Stimulated activated naive CD4-positive, alpha-beta T cell treated with Interleukin-2 at 50 U/mL for 16 hours (primary cell): ENCODE measurements around the gene FAM229A.

ENCODE experiments used
- DNase-seq: peaks from one replicate; lab custom pipeline; 2025; lab: John Stamatoyannopoulos, UW

Gene FAM229A

DNA sequence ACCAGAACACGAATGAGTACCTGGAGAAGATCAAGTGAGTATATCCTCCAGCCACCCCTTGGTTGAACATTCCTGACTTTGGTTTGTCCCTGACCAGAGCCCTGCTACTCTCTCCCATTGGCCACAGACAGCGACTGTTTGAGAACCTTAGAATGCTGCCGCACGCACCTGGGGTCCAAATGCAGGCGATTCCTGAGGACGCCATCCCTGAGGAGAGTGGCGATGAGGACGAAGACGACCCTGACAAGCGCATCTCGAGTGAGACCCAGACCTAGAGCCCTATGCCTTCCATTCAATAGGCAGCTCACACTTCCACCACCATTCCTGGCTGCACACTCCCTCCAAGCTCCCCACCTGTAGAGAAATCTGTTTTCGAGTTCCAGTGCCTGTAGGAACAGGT is 30.7 kb downstream of the FAM229A start:
- no peak for DNase-seq

DNA sequence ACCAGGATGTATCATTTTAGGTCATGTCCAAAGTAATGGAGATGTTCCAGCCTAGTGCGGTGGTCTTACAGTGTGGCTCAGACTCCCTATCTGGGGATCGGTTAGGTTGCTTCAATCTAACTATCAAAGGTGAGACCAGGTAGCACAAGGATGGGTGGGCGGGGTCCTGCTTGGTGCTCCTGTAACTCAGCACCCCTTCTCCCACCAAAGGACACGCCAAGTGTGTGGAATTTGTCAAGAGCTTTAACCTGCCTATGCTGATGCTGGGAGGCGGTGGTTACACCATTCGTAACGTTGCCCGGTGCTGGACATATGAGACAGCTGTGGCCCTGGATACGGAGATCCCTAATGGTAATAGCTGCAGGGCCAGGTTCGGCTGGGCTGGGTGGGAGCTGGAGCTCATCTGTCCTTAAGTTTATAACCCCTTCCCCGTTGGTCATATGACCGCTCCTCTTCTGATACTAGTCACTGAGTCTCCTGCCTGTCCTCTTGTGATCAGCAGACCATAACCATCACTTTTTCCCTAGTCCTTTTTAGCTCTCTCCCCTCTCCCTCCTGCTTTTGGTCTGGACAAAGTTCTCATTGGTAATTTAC is 31.6 kb downstream of the FAM229A start:
- no peak for DNase-seq

DNA sequence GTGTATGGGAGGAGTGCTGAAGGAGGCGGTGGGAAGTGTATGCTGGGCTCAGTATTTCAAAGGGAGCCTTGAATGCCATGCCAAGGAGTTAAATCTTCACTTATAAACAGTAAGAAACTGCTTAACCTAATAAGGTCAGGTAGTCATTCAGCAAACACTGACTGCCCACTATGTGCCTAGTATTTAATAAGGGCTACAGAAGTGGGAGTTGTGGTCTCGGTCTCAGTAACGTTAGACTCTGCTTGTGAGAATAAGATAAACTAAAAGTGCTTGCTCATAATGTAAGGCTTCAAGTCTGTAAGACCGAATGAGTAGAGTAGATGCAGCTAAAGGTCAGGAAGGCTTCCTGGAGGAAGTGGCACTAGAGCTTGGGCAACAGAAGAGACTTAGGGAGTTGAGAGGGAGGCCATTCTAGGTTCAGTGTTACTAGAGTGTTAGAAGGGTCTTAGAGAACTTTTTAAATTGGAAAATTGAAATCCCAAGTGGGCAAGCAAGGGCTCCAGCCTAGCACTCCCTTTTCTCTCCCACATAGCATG is 32.3 kb downstream of the FAM229A start:
- no peak for DNase-seq

DNA sequence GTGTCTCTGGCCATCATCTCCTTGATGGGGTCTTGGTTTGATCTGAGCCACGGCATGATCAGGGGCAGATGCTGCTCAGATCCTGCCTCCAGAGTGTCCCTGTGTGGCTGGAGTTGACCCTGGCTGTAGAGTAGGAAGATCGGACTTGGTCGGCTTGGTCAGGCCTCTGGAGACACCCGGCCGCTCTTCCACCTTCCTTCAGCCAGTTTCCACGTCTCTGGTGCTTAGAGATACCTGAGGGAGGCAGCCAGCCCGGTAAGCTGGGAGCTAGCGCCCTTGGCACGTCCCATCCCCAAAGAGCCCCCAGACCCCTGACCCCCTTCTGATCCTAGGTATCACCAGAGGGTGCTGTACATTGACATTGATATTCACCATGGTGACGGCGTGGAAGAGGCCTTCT is 35.1 kb downstream of the FAM229A start:
- no peak for DNase-seq

DNA sequence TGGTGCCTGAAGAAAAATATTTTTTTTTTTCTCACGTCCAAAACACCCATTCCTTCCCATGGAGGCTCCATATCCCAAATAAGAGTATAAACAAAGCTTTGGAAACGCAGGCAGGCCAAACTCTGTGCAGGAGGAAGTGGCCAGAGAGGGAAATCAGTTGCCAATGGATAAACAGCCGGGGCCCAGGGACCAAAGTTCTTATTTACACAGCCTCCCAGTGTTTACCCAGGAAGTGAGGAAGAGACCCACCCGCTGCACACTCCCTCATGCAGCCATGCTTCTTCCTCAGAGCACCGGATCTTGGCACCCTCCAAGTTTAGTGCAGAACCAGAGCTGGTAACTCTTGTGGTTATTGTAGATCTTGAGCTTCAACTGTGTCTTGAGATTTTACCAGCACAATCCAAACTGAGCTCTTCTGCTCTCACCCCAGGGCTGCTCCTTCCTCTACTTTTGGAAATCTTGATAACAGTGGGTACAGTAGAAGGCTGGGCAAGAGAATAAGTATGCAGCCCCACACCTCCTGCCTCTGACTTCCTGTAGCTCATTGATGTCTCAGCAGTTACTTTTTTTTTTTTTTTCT is 40.5 kb downstream of the FAM229A start:
- DNase-seq: no peak

DNA sequence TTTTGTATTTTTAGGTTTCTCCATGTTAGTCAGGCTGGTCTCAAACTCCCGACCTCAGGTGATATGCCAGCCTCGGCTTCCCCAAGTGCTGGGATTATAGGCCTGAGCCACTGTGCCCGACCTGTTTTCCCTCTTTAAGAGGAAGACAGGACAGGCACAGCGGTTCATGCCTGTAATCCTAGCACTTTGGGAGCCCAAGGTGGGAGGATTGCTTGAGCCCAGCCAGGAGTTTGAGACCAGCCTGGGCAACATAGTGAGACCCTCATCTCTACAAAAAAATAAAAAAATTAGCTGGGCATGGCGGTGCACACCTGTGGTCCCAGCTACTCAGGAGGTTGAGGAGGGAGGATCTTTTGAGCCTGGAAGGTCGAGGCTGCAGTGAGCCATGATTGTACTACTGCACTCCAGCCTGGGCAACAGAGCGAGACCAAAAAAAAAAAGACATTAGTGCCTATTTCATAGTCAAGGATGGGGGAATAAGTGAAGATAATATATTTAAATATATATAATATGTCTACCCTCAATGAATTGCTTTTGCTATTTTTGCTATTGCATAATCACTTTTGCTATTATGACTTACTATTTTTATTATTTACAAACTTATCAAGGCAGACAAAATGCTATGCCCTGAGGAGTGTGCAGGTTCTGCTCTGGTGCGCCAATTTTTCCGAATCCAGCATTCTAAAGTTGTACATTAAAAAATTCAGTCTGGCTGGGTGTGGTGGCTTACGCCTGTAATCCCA is 44.0 kb downstream of the FAM229A start:
- DNase-seq: no peak

DNA sequence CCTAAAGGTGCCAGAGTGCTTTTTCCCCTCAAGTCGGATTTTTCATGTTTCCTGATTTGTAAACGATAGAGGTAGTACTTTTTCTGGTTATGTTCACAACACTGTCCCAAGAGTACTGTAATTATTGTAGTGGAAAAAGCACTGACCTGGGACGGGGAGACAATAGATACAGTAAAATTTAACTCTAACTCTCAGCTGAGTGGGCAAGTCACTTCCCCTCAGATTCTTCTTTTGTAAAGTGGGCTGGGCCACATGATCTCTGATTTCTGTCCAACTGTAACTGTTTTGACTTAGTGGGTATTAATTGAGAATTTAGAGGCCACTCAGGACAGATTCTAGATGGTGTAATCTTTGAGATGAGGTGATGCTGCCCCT is 45.4 kb downstream of the FAM229A start:
- DNase-seq: no peak

DNA sequence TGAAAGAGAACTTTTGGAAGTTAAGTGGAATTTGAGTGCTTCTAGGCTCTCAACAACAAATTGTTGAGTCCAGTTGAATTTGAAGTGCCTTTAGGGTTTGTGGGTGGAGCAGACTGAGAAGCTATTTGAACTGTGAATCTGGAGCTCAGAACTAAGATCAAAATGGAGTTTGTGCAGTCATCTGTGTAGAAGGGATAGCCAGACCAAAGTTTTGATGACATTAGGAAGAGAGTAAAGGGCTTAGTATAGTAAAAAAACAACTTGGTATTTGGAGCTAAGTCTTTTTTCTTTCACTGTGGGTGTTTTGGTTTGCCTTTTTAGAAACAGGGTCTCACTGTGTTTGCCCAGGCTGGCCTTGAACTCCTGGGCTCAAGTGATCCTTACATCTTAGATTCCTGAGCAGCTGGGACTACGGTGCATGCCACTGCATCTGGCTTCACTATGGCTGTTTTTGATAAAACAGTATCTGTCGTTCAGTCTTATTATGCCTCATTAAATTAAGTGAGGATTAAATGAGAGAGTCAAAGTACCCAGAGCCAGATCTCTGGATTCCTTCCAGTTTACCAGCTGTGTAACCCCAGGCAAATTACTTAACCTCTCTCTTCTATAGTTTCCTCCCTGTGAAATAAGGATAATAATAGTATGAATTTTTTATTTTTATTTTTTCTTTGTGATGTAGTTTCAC is 50.4 kb downstream of the FAM229A start:
- no peak for DNase-seq
